Subcutaneous abdominal adipose tissue (tissue), 5 donors: Measurements from ENCODE around the gene VANGL2.
A peak's percentile ranks its signal among the peaks of the same experiment; 100 is the strongest.

ENCODE experiments used
- H3K27ac ChIP-seq: one replicate; pipeline ENCODE4 v1.7.0; 2013; ENCODE audit warnings: low read depth, mild to moderate bottlenecking, inconsistent platforms, low read length, moderate library complexity
- H3K27me3 ChIP-seq, 5 donors: one replicate each; pipeline ENCODE4 v1.7.0; 2013; ENCODE audit warnings: low read length in 5 of 5, inconsistent platforms in 1 of 5; ENCODE audit not compliant: control insufficient read depth in 5 of 5, insufficient read depth in 4 of 5
- H3K36me3 ChIP-seq, 5 donors: one replicate each; pipeline ENCODE4 v1.7.0; 2013; ENCODE audit warnings: low read length in 5 of 5; ENCODE audit not compliant: control insufficient read depth in 5 of 5, insufficient read depth in 5 of 5
- H3K4me1 ChIP-seq, 5 donors: one replicate each; pipeline ENCODE4 v1.7.0; 2013; ENCODE audit warnings: low read length in 5 of 5, mild to moderate bottlenecking in 3 of 5, moderate library complexity in 1 of 5; ENCODE audit not compliant: control insufficient read depth in 5 of 5, insufficient read depth in 5 of 5
- H3K4me3 ChIP-seq, 5 donors: one replicate each; pipeline ENCODE4 v1.7.0; 2013; ENCODE audit warnings: low read length in 5 of 5, low read depth in 1 of 5
- H3K9ac ChIP-seq, 5 donors: one replicate each; pipeline ENCODE4 v1.7.0; 2013; ENCODE audit warnings: low read length in 5 of 5, mild to moderate bottlenecking in 4 of 5, moderate library complexity in 3 of 5
- H3K9me3 ChIP-seq, 5 donors: one replicate each; pipeline ENCODE4 v1.7.0; 2013; ENCODE audit warnings: low read length in 5 of 5; ENCODE audit not compliant: control insufficient read depth in 5 of 5
- donor health status: healthy.
- donor health status: healthy.
- donor health status: healthy.
- donor health status: healthy.
- donor health status: healthy.

Gene VANGL2

GRCh38 chr1:160400223-160400645, at the start of gene VANGL2:
Gene VANGL2 (plus strand): TSS chr1:160400564. CDS start chr1:160415838, 15,274 bp downstream.
- H3K4me1 ChIP-seq, result peaks cover 0 to 21% (median 14%) of the 10 kb centered on the region in 5 donors
- peak within 1 kb of the TSS in 3 of 5 donors; percentile 12 to 34 (median 21) for H3K9ac ChIP-seq
- peak within 1 kb of the TSS; percentile 53 to 64 (median 56) for H3K4me3 ChIP-seq
- no peaks in the 10 kb centered on the region for H3K9me3 ChIP-seq
- H3K36me3 ChIP-seq, result no peaks in the 10 kb centered on the region
- H3K27me3 ChIP-seq, result peaks cover 8 to 27% (median 17%) of the 10 kb centered on the region in 5 donors
- no peak within 1 kb of the TSS for H3K27ac ChIP-seq

- H3K9ac ChIP-seq, result no peak overlapping the region
- H3K36me3 ChIP-seq, result peaks cover 30 to 94% (median 86%) of the 10 kb centered on the region in 5 donors
- H3K4me1 ChIP-seq, result peaks cover 0 to 30% (median 25%) of the 10 kb centered on the region in 5 donors
- H3K9me3 ChIP-seq, result no peaks in the 10 kb centered on the region
- no peak overlapping the region for H3K27ac ChIP-seq
- no peak overlapping the region for H3K4me3 ChIP-seq
- H3K27me3 ChIP-seq, result no peaks in the 10 kb centered on the region
Observed at GRCh38 chr1:160351629-160352028, 48.7 kb upstream of the VANGL2 start.

GRCh38 chr1:160352555-160352954, 47.8 kb upstream of the VANGL2 start:
- peaks cover 1 to 37% (median 31%) of the 10 kb centered on the region in 5 donors for H3K4me1 ChIP-seq
- no peaks in the 10 kb centered on the region for H3K27me3 ChIP-seq
- H3K9ac ChIP-seq, result no peak overlapping the region
- peaks cover 30 to 99% (median 92%) of the 10 kb centered on the region in 5 donors for H3K36me3 ChIP-seq
- no peak overlapping the region for H3K27ac ChIP-seq
- no peak overlapping the region for H3K4me3 ChIP-seq
- no peaks in the 10 kb centered on the region for H3K9me3 ChIP-seq

GRCh38 chr1:160353223-160353622, 47.1 kb upstream of the VANGL2 start:
- Histone ChIP-seq H3K9ac (no peak overlapping the region), H3K36me3 (peaks cover 28 to 99% (median 92%) of the 10 kb centered on the region in 5 donors), H3K27ac (no peak overlapping the region), H3K4me1 (peaks cover 1 to 43% (median 36%) of the 10 kb centered on the region in 5 donors), H3K4me3 (no peak overlapping the region), H3K9me3 (no peaks in the 10 kb centered on the region), H3K27me3 (no peaks in the 10 kb centered on the region)

GRCh38 chr1:160354388-160354985, 45.9 kb upstream of the VANGL2 start:
- H3K36me3 ChIP-seq, result peaks cover 23 to 94% (median 88%) of the 10 kb centered on the region in 5 donors

GRCh38 chr1:160357286-160358002, 42.9 kb upstream of the VANGL2 start:
- H3K36me3 ChIP-seq, result peaks cover 12 to 78% (median 69%) of the 10 kb centered on the region in 5 donors
- H3K27ac ChIP-seq, result peak overlapping the region; percentile 84
- H3K9me3 ChIP-seq, result no peaks in the 10 kb centered on the region

More at GRCh38 chr1:160354388-160354985, 45.9 kb upstream of the VANGL2 start:
- H3K9ac ChIP-seq, result no peak overlapping the region
- no peak overlapping the region for H3K4me3 ChIP-seq
- no peaks in the 10 kb centered on the region for H3K27me3 ChIP-seq
- H3K27ac ChIP-seq, result peak overlapping the region; percentile 84
- H3K4me1 ChIP-seq, result peaks cover 1 to 44% (median 36%) of the 10 kb centered on the region in 5 donors
- no peaks in the 10 kb centered on the region for H3K9me3 ChIP-seq

GRCh38 chr1:160358073-160358472, 42.3 kb upstream of the VANGL2 start:
- no peak overlapping the region for H3K4me3 ChIP-seq
- peak overlapping the region in 2 of 5 donors; percentile 1 to 27 for H3K9ac ChIP-seq
- H3K27ac ChIP-seq, result peak overlapping the region; percentile 84
- H3K27me3 ChIP-seq, result no peaks in the 10 kb centered on the region
- peaks cover 12 to 72% (median 63%) of the 10 kb centered on the region in 5 donors for H3K36me3 ChIP-seq
- H3K9me3 ChIP-seq, result no peaks in the 10 kb centered on the region
- H3K4me1 ChIP-seq, result peaks cover 1 to 55% (median 47%) of the 10 kb centered on the region in 5 donors

More at GRCh38 chr1:160357286-160358002, 42.9 kb upstream of the VANGL2 start:
- H3K4me1 ChIP-seq, result peaks cover 1 to 49% (median 42%) of the 10 kb centered on the region in 5 donors
- H3K9ac ChIP-seq, result peak overlapping the region in 2 of 5 donors; percentile 21 to 27
- H3K27me3 ChIP-seq, result no peaks in the 10 kb centered on the region
- H3K4me3 ChIP-seq, result peak overlapping the region in 1 of 5 donors; percentile 24

- H3K9ac ChIP-seq, result no peak overlapping the region
- H3K4me1 ChIP-seq, result peaks cover 1 to 56% (median 50%) of the 10 kb centered on the region in 5 donors
- H3K36me3 ChIP-seq, result peaks cover 6 to 56% (median 47%) of the 10 kb centered on the region in 5 donors
- H3K4me3 ChIP-seq, result no peak overlapping the region
- no peaks in the 10 kb centered on the region for H3K9me3 ChIP-seq
- H3K27me3 ChIP-seq, result no peaks in the 10 kb centered on the region
- peak overlapping the region; percentile 17 for H3K27ac ChIP-seq
Observed at GRCh38 chr1:160359559-160360226, 40.7 kb upstream of the VANGL2 start.

- Histone ChIP-seq H3K36me3 (peaks cover under 1 to 50% (median 41%) of the 10 kb centered on the region in 5 donors), H3K27me3 (no peaks in the 10 kb centered on the region), H3K27ac (peak overlapping the region; percentile 17), H3K4me3 (no peak overlapping the region), H3K4me1 (peaks cover 1 to 53% (median 49%) of the 10 kb centered on the region in 5 donors), H3K9me3 (no peaks in the 10 kb centered on the region), H3K9ac (no peak overlapping the region)
Observed at GRCh38 chr1:160360227-160360695, 40.1 kb upstream of the VANGL2 start.
